ENCODE data around the gene BBS1.

The BBS1 gene

GRCh38 chr11:66495401-66495854 lies 15.0 kb upstream of the BBS1 start:
- Histone ChIP-seq H3K27me3 (ENCODE audit: insufficient read depth, low read depth, severe bottlenecking) (no peaks in the 10 kb centered on the region), H3K36me3 (peaks cover 68% of the 10 kb centered on the region), H3K4me3 (ENCODE audit: low read depth, low read length) (no peak overlapping the region), H3K9me3 (ENCODE audit: severe bottlenecking) (no peaks in the 10 kb centered on the region), H3K27ac (no peak overlapping the region)
- TF ChIP-seq CTCF (IDR thresholded peaks at IDR 0.05; ENCODE audit: low read depth, low read length), result peak; percentile 76
- DNase-seq, result peak; percentile 55

- Histone ChIP-seq H3K4me3 (ENCODE audit: low read depth, low read length) (no peak overlapping the region), H3K9me3 (ENCODE audit: severe bottlenecking) (no peaks in the 10 kb centered on the region), H3K27ac (no peak overlapping the region), H3K36me3 (peaks cover 61% of the 10 kb centered on the region), H3K27me3 (ENCODE audit: insufficient read depth, low read depth, severe bottlenecking) (no peaks in the 10 kb centered on the region)
- TF ChIP-seq CTCF (IDR thresholded peaks at IDR 0.05; ENCODE audit: low read depth, low read length), result no peak
- no peak for DNase-seq
Observed at GRCh38 chr11:66497206-66497605, 13.2 kb upstream of the BBS1 start.

GRCh38 chr11:66498506-66498905 lies 11.9 kb upstream of the BBS1 start:
- Histone ChIP-seq H3K4me3 (ENCODE audit: low read depth, low read length) (no peak overlapping the region), H3K9me3 (ENCODE audit: severe bottlenecking) (no peaks in the 10 kb centered on the region), H3K36me3 (peaks cover 52% of the 10 kb centered on the region), H3K27ac (no peak overlapping the region), H3K27me3 (ENCODE audit: insufficient read depth, low read depth, severe bottlenecking) (no peaks in the 10 kb centered on the region)
- no peak for TF ChIP-seq CTCF (IDR thresholded peaks at IDR 0.05; ENCODE audit: low read depth, low read length)
- DNase-seq, result no peak

GRCh38 chr11:66505276-66505816 lies 5.1 kb upstream of the BBS1 start:
- TF ChIP-seq CTCF (IDR thresholded peaks at IDR 0.05; ENCODE audit: low read depth, low read length), result no peak
- Histone ChIP-seq H3K36me3 (peaks cover 27% of the 10 kb centered on the region), H3K27ac (no peak overlapping the region), H3K4me3 (ENCODE audit: low read depth, low read length) (no peak overlapping the region), H3K9me3 (ENCODE audit: severe bottlenecking) (no peaks in the 10 kb centered on the region), H3K27me3 (ENCODE audit: insufficient read depth, low read depth, severe bottlenecking) (no peaks in the 10 kb centered on the region)
- no peak for DNase-seq

- Histone ChIP-seq H3K36me3 (peaks cover 49% of the 10 kb centered on the region), H3K27me3 (ENCODE audit: insufficient read depth, low read depth, severe bottlenecking) (no peaks in the 10 kb centered on the region), H3K9me3 (ENCODE audit: severe bottlenecking) (no peaks in the 10 kb centered on the region), H3K27ac (no peak overlapping the region), H3K4me3 (ENCODE audit: low read depth, low read length) (no peak overlapping the region)
- DNase-seq, result no peak
- TF ChIP-seq CTCF (IDR thresholded peaks at IDR 0.05; ENCODE audit: low read depth, low read length), result no peak
Observed at GRCh38 chr11:66509131-66509561, 1.3 kb upstream of the BBS1 start.

GRCh38 chr11:66510990-66511339 lies 530 bp downstream of the BBS1 start:
- peak overlapping the region; percentile 94 for H3K4me3 ChIP-seq (ENCODE audit: low read depth, low read length)
- H3K27me3 ChIP-seq (ENCODE audit: insufficient read depth, low read depth, severe bottlenecking), result no peaks in the 10 kb centered on the region
- TF ChIP-seq CTCF (IDR thresholded peaks at IDR 0.05; ENCODE audit: low read depth, low read length), result no peak
- no peaks in the 10 kb centered on the region for H3K9me3 ChIP-seq (ENCODE audit: severe bottlenecking)
- H3K27ac ChIP-seq, result peak overlapping the region; percentile 85
- DNase-seq, result no peak
- H3K36me3 ChIP-seq, result peaks cover 47% of the 10 kb centered on the region
